SU-DHL-6 (cell line): ENCODE data around the gene KRTAP13-2.

Experiments used
- H2AFZ ChIP-seq: fragments of 200-600 bp; sonication (generic); 2 replicates; pipeline ENCODE4 v1.6.1; 2014; ENCODE audit warnings: low read depth, mild to moderate bottlenecking, moderate library complexity, mixed read lengths, antibody characterized with exemption, low read length; ENCODE audit not compliant: severe bottlenecking
- H3F3A ChIP-seq: fragments of 200-600 bp; shearing (Covaris generic); 2 replicates; pipeline ENCODE4 v1.6.0; 2016; ENCODE audit warnings: antibody characterized with exemption, mild to moderate bottlenecking; ENCODE audit not compliant: insufficient read depth
- H3K27ac ChIP-seq: fragments of 200-600 bp; sonication (generic); 2 replicates; pipeline ENCODE4 v1.5.1; 2016; ENCODE audit warnings: low read depth, mild to moderate bottlenecking, low read length, moderate library complexity, mixed read lengths
- H3K27me3 ChIP-seq: fragments of 200-600 bp; sonication (generic), shearing (Covaris generic); 2 replicates; pipeline ENCODE4 v1.6.0; 2014; ENCODE audit warnings: mild to moderate bottlenecking, low read length
- H3K36me3 ChIP-seq: fragments of 200-600 bp; sonication (generic); 2 replicates; pipeline ENCODE4 v1.6.1; 2014; ENCODE audit warnings: mild to moderate bottlenecking, low read length, mixed read lengths
- H3K4me2 ChIP-seq: fragments of 300-600, 200-600 bp; shearing (Covaris generic), sonication (generic); 2 replicates; pipeline ENCODE4 v1.6.0; 2014; ENCODE audit warnings: low read length, low read depth, mild to moderate bottlenecking; ENCODE audit not compliant: poor library complexity, severe bottlenecking
- H3K4me3 ChIP-seq: fragments of 200-600 bp; sonication (generic); 2 replicates; pipeline ENCODE4 v1.5.1; 2014; ENCODE audit warnings: antibody characterized with exemption, low read length, mild to moderate bottlenecking, mixed read lengths; ENCODE audit not compliant: insufficient read depth, poor library complexity, severe bottlenecking
- H3K79me2 ChIP-seq: fragments of 200-600 bp; sonication (generic); 2 replicates; pipeline ENCODE4 v1.6.1; 2014; ENCODE audit warnings: mild to moderate bottlenecking, low read length, moderate library complexity; ENCODE audit not compliant: insufficient read depth
- H3K9ac ChIP-seq: fragments of 200-600 bp; sonication (generic); 2 replicates; pipeline ENCODE4 v1.7.0; 2014; ENCODE audit warnings: mild to moderate bottlenecking, low read length
- H3K9me2 ChIP-seq: fragments of 200-600 bp; sonication (generic); replicated peaks from 2 replicates; pipeline ENCODE4 v1.6.1; 2014; ENCODE audit warnings: low read length; ENCODE audit not compliant: insufficient read depth
- H3K9me3 ChIP-seq: fragments of 200-600 bp; sonication (generic); 2 replicates; pipeline ENCODE4 v1.6.1; 2014; ENCODE audit warnings: low read length, mixed read lengths; ENCODE audit not compliant: insufficient read depth
- H4K20me1 ChIP-seq: fragments of 200-600 bp; sonication (generic); 2 replicates; pipeline ENCODE4 v1.6.1; 2014; ENCODE audit warnings: low read depth, mild to moderate bottlenecking, antibody characterized with exemption, low read length, moderate library complexity, mixed read lengths
- EZH2phosphoT487 ChIP-seq: fragments of 200-600 bp; sonication (generic), shearing (Covaris generic); conservative IDR thresholded peaks from 2 replicates; pipeline ENCODE4 v1.6.1; 2018; ENCODE audit warnings: mild to moderate bottlenecking, antibody characterized with exemption, low read length, moderate library complexity, mixed read lengths
- TF ChIP-seq, protein P1 (sequence below): fragments of 200-600 bp; sonication (generic); IDR thresholded peaks from one replicate; pipeline ENCODE4 v1.5.1; 2017; ENCODE audit warnings: antibody characterized with exemption, mild to moderate bottlenecking, low read length, moderate library complexity; ENCODE audit not compliant: insufficient read depth, poor library complexity, severe bottlenecking

The KRTAP13-2 gene

DNA sequence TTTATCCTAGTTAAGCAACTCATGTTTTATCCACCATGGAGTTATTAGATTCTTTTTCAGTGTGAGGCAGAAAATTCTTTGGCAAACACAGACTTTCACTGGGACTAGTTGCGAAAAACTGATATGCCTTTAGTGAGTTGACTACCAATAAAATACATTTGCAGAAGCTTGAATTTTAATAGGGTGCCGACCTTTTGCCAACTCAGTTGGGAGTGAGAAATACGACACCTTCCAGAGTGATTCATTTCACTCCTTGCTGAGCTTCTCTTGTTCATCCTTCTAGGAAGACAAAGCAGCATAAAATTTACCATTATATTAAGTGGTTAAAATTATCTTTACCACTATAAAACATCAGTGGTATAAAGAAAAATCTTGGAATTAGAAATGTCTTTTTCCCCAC, 22.5 kb downstream of the KRTAP13-2 start:
- Histone ChIP-seq H3K9ac (no peak overlapping the region), H3K27me3 (no peaks in the 10 kb centered on the region), H4K20me1 (no peaks in the 10 kb centered on the region), H3F3A (no peaks in the 10 kb centered on the region), H3K4me2 (no peak overlapping the region), H3K9me3 (no peaks in the 10 kb centered on the region), H3K4me3 (no peak overlapping the region), H3K9me2 (no peaks in the 10 kb centered on the region), H3K27ac (no peak overlapping the region), H3K79me2 (no peaks in the 10 kb centered on the region), H2AFZ (no peak overlapping the region), H3K36me3 (no peaks in the 10 kb centered on the region)
- TF ChIP-seq, protein P1, sequence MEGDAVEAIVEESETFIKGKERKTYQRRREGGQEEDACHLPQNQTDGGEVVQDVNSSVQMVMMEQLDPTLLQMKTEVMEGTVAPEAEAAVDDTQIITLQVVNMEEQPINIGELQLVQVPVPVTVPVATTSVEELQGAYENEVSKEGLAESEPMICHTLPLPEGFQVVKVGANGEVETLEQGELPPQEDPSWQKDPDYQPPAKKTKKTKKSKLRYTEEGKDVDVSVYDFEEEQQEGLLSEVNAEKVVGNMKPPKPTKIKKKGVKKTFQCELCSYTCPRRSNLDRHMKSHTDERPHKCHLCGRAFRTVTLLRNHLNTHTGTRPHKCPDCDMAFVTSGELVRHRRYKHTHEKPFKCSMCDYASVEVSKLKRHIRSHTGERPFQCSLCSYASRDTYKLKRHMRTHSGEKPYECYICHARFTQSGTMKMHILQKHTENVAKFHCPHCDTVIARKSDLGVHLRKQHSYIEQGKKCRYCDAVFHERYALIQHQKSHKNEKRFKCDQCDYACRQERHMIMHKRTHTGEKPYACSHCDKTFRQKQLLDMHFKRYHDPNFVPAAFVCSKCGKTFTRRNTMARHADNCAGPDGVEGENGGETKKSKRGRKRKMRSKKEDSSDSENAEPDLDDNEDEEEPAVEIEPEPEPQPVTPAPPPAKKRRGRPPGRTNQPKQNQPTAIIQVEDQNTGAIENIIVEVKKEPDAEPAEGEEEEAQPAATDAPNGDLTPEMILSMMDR: no peak
- TF ChIP-seq EZH2phosphoT487: no peak

DNA sequence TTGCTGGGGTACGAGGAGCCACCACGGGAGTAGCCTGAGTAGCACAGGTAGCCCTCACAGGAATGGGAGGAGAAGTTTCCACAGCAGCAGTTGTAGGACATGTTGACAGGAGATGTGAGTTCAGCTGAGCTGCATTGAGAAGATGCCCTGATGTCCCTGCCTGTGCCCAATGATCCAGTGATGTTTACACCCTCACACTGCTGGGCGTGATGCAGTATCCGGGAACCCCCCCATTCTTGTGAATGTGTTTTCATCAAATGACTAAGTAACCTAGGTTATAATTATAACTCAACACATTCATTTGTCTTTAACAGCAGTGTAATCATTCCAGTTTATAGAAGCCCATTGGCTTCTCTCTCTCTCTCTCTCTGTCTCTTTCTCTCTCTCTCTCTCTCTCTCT, 23.6 kb downstream of the KRTAP13-2 start, which contains the start of gene KRTAP23-1:
Gene KRTAP23-1, minus strand, starts transcription at position 101 of the 400 bp plus-strand sequence. Its CDS starts 0 bp downstream, at position 101.
- Histone ChIP-seq H3K27me3 (no peaks in the 10 kb centered on the region), H3K36me3 (no peaks in the 10 kb centered on the region)

DNA sequence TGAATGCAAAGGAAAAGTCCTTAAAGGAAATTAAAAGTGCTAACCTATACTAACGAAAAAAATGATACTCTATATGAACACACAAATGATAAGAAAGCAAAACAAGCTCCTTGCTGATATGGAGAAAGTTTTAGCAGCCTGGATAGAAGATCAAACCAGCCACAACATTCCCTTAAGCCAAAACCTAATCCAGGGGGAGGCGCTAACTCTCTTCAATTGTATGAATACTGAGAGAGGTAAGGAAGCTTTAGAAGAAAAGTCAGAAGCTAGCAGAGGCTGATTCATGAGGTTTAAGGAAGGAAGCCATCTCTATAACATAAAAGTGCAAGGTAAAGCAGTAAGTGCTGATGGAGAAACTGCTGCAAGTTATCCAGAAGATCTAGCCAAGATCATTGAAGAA, 27.1 kb downstream of the KRTAP13-2 start:
- H3K79me2 ChIP-seq: no peaks in the 10 kb centered on the region
- no peaks in the 10 kb centered on the region for H3F3A ChIP-seq
- no peaks in the 10 kb centered on the region for H3K9me3 ChIP-seq
- no peak overlapping the region for H2AFZ ChIP-seq
- no peaks in the 10 kb centered on the region for H3K9me2 ChIP-seq
- no peak overlapping the region for H3K4me2 ChIP-seq
- H3K27me3 ChIP-seq: no peaks in the 10 kb centered on the region
- H3K36me3 ChIP-seq: no peaks in the 10 kb centered on the region
- TF ChIP-seq, protein P1: no peak
- no peak for TF ChIP-seq EZH2phosphoT487
- no peaks in the 10 kb centered on the region for H4K20me1 ChIP-seq
- H3K27ac ChIP-seq: no peak overlapping the region
- no peak overlapping the region for H3K4me3 ChIP-seq
- H3K9ac ChIP-seq: no peak overlapping the region

More for the DNA sequence above, 23.6 kb downstream of the KRTAP13-2 start, which contains the start of gene KRTAP23-1:
- no peaks in the 10 kb centered on the region for H3K9me2 ChIP-seq
- H3K79me2 ChIP-seq: no peaks in the 10 kb centered on the region
- H3K9me3 ChIP-seq: no peaks in the 10 kb centered on the region
- H3K4me3 ChIP-seq: no peak within 1 kb of the TSS
- no peak within 1 kb of the TSS for H3K27ac ChIP-seq
- H3K9ac ChIP-seq: no peak within 1 kb of the TSS
- H2AFZ ChIP-seq: no peak within 1 kb of the TSS
- no peaks in the 10 kb centered on the region for H3F3A ChIP-seq
- no peaks in the 10 kb centered on the region for H4K20me1 ChIP-seq
- H3K4me2 ChIP-seq: no peak within 1 kb of the TSS
- TF ChIP-seq, protein P1: no peak
- TF ChIP-seq EZH2phosphoT487: no peak
